AG09309 (cell line): Measurements from ENCODE around the gene CEP83.

Source experiments
- DNase-seq: peaks from one replicate; pipeline ENCODE4 v3.0.0-alpha.2; 2010; ENCODE audit warnings: low read depth
- H3K4me3 ChIP-seq: 2 replicates; pipeline ENCODE4 v1.5.1; 2011; ENCODE audit warnings: mild to moderate bottlenecking, low read depth, low read length, moderate library complexity; ENCODE audit not compliant: control insufficient read depth
- TF ChIP-seq, protein P1 (sequence below): IDR thresholded peaks from 2 replicates; pipeline ENCODE4 v1.5.1; 2011; ENCODE audit warnings: mild to moderate bottlenecking, low read depth, low read length, inconsistent platforms; ENCODE audit not compliant: insufficient read depth, control insufficient read depth; ENCODE audit errors: missing control alignments

Gene CEP83

GRCh38 chr12:94269316-94269999 lies 190.2 kb downstream of the CEP83 start:
- H3K4me3 ChIP-seq: no peak overlapping the region
- TF ChIP-seq, protein P1, sequence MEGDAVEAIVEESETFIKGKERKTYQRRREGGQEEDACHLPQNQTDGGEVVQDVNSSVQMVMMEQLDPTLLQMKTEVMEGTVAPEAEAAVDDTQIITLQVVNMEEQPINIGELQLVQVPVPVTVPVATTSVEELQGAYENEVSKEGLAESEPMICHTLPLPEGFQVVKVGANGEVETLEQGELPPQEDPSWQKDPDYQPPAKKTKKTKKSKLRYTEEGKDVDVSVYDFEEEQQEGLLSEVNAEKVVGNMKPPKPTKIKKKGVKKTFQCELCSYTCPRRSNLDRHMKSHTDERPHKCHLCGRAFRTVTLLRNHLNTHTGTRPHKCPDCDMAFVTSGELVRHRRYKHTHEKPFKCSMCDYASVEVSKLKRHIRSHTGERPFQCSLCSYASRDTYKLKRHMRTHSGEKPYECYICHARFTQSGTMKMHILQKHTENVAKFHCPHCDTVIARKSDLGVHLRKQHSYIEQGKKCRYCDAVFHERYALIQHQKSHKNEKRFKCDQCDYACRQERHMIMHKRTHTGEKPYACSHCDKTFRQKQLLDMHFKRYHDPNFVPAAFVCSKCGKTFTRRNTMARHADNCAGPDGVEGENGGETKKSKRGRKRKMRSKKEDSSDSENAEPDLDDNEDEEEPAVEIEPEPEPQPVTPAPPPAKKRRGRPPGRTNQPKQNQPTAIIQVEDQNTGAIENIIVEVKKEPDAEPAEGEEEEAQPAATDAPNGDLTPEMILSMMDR: no peak
- DNase-seq: no peak

DNA sequence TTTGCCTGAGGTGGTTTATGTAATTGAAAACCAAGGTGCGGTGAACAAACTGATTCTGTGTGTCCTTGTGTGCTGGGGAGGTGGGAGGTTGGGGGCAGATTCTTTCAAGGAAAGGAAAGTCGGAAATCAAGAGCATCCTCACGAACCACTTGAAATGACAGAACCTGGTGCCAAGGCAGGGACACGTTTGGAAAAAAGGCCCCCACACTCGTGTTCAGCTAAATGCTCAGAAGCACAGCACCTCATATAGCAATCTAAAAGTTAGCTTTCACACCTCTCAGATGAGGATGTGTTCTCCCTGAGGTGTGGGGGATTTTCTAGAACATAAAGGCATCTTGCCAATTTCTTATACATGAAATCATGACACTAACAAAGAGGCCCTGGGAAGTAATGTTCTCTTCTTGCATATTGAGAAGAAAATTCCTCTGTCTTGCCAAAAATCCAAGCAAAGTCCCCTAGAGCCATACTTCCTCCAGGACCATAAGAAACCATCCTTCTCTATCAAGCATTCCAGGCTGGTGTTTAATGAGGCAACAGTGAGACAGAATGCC lies 191.7 kb downstream of the CEP83 start:
- H3K4me3 ChIP-seq: no peak overlapping the region
- DNase-seq: no peak
- TF ChIP-seq, protein P1: no peak

- TF ChIP-seq, protein P1: no peak
- no peak for DNase-seq
- no peak overlapping the region for H3K4me3 ChIP-seq
These were observed 192.2 kb downstream of the CEP83 start for GRCh38 chr12:94267537-94267872.

DNA sequence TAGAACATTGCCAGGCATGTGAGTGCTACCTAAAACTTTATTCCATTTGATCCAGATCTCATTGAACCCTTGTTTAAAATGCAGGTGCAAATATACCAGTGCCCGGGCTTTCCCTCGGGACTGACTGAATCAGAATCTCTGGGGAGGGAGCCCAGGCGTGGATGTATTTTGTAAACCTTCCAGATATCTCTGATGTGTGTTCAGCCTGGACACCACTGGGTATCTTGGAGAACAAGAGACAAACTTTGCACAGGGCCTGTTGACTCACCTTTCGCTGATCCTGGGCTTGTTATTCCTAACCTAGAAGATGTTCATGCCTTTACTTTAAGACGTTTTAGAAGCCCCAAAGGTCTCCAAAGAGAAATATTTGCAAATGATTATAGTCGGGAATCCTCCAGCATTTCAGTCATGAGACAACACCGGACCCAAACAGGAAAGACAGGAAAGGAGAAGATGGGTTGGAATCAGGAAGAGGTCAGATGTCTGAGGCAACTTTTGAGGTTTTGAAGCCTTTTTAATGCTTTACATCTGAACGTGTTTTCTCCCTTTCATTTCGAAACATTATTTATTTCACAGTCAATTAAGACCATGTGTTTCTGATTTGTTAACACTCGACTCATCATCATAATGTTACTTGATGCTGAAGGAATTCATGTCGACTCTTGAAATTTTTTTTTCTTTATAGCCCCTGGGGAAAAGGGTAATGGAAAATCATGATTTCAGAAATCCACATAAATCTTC lies 192.7 kb downstream of the CEP83 start:
- DNase-seq: peak; percentile 88
- no peak overlapping the region for H3K4me3 ChIP-seq
- TF ChIP-seq, protein P1: no peak

GRCh38 chr12:94265966-94266745 lies 193.5 kb downstream of the CEP83 start:
- TF ChIP-seq, protein P1: no peak
- no peak for DNase-seq
- no peak overlapping the region for H3K4me3 ChIP-seq

DNA sequence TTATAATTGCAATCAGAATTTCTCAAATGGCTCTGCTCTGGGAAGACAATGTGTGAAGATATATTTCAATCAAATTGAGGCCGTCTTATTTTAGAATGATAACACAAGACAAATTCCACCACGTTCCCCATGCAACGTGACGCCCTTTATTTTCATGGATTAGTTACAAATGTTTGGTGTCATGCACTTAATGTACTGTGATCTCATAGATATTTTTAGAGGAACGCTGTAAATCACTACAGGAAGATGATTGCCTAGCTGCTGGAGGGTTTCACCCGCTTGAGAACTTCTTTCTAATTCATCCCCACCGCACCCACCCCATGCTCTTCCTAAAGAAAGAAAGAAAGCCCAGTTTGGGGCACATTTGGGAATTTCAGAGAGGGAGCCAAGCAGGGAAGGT lies 194.1 kb downstream of the CEP83 start:
- H3K4me3 ChIP-seq: no peak overlapping the region
- DNase-seq: no peak
- TF ChIP-seq, protein P1: no peak
